GM23338 (cell line): ENCODE measurements around the gene PPP1CC. TPM values are rescaled to one million over a fixed set of nuclear protein-coding genes. Genes with fewer than 3 reads are reported as not detected.
A peak's percentile ranks its signal among the peaks of the same experiment; 100 is the strongest.

Experiments used
- ATAC-seq: fragments of 200-7000 bp; cut with Tn5 transposase; 3 replicates; pipeline ENCODE4 v1.9.1; 2020
- DNase-seq: peaks from one replicate; pipeline ENCODE4 v3.0.0-alpha.2; 2015; ENCODE audit warnings: low spot score
- H2AFZ ChIP-seq: fragments of 200-600 bp; sonication (generic); 2 replicates; pipeline ENCODE4 v1.8.0; 2016; ENCODE audit warnings: antibody characterized with exemption, mild to moderate bottlenecking, moderate library complexity
- H3F3A ChIP-seq: fragments of 200-600 bp; sonication (generic); replicated peaks from 2 replicates; pipeline ENCODE4 v1.8.0; 2017; ENCODE audit warnings: antibody characterized with exemption, mixed run types, low read depth
- H3K27ac ChIP-seq: fragments of 200-600 bp; sonication (generic); 2 replicates; pipeline ENCODE4 v1.6.1; 2016; ENCODE audit warnings: low read depth
- H3K27me3 ChIP-seq: fragments of 200-600 bp; sonication (generic); 2 replicates; pipeline ENCODE4 v1.8.0; 2016; ENCODE audit warnings: mild to moderate bottlenecking, mixed run types, moderate library complexity; ENCODE audit not compliant: insufficient read depth
- H3K36me3 ChIP-seq: fragments of 200-600 bp; sonication (generic); 2 replicates; pipeline ENCODE4 v1.8.0; 2016; ENCODE audit warnings: mild to moderate bottlenecking; ENCODE audit not compliant: insufficient read depth
- H3K4me1 ChIP-seq: fragments of 200-600 bp; sonication (generic); 2 replicates; pipeline ENCODE4 v1.8.0; 2016; ENCODE audit warnings: mild to moderate bottlenecking, moderate library complexity; ENCODE audit not compliant: insufficient read depth
- H3K4me2 ChIP-seq: fragments of 200-600 bp; sonication (generic); 2 replicates; pipeline ENCODE4 v1.7.1; 2017; ENCODE audit warnings: mixed run types
- H3K4me3 ChIP-seq: fragments of 200-600 bp; sonication (generic); 2 replicates; pipeline ENCODE4 v1.6.1; 2016; ENCODE audit warnings: mixed run types
- H3K79me2 ChIP-seq: fragments of 200-600 bp; sonication (generic); replicated peaks from 2 replicates; pipeline ENCODE4 v1.8.0; 2017; ENCODE audit warnings: mild to moderate bottlenecking; ENCODE audit not compliant: insufficient read depth
- H3K9me2 ChIP-seq: fragments of 200-600 bp; sonication (generic); 2 replicates; pipeline ENCODE4 v1.8.0; 2017; ENCODE audit not compliant: insufficient read depth
- H4K20me1 ChIP-seq: fragments of 200-600 bp; sonication (generic); replicated peaks from 2 replicates; pipeline ENCODE4 v1.8.0; 2017; ENCODE audit warnings: mild to moderate bottlenecking; ENCODE audit not compliant: insufficient read depth
- H3K27ac Mint-ChIP-seq: 2 replicates; pipeline ENCODE4 v1.8.0; 2020; ENCODE audit warnings: inconsistent platforms, mild to moderate bottlenecking, moderate library complexity, mixed read lengths
- H3K27me3 Mint-ChIP-seq: 3 replicates; pipeline ENCODE4 v1.8.0; 2022; ENCODE audit warnings: low read depth, mild to moderate bottlenecking, moderate library complexity, mixed read lengths, inconsistent platforms; ENCODE audit not compliant: insufficient read depth, poor library complexity
- H3K36me3 Mint-ChIP-seq: 3 replicates; pipeline ENCODE4 v1.8.0; 2021; ENCODE audit warnings: low read depth, mild to moderate bottlenecking, inconsistent platforms, moderate library complexity, mixed read lengths
- H3K4me1 Mint-ChIP-seq: 3 replicates; pipeline ENCODE4 v1.8.0; 2020; ENCODE audit warnings: mild to moderate bottlenecking, inconsistent platforms, mixed read lengths
- H3K4me3 Mint-ChIP-seq: 3 replicates; pipeline ENCODE4 v1.8.0; 2021; ENCODE audit warnings: moderate library complexity, mild to moderate bottlenecking, inconsistent platforms, mixed read lengths
- H3K9me3 Mint-ChIP-seq: 3 replicates; pipeline ENCODE4 v1.8.0; 2020; ENCODE audit warnings: moderate library complexity, mild to moderate bottlenecking, inconsistent platforms, mixed read lengths
- CREB1 ChIP-seq: fragments of 250-450 bp; sonication (Bioruptor Pico); IDR thresholded peaks from 2 replicates; pipeline ENCODE4 v1.5.0; 2020; ENCODE audit warnings: low read depth, mild to moderate bottlenecking, moderate library complexity
- CTCF ChIP-seq, 2 experiments: fragments of 200-600 bp in 1 of 2; sonication (generic) in 1 of 2; conservative IDR thresholded peaks; 2 replicates each; pipeline versions ENCODE4 v1.5.1 to v1.6.1; 2016 to 2017; ENCODE audit warnings: antibody characterized with exemption in 2 of 2, low read depth in 2 of 2, mild to moderate bottlenecking in 2 of 2, moderate library complexity in 1 of 2
- ETS1 ChIP-seq: IDR thresholded peaks from 2 replicates; pipeline ENCODE4 v1.6.1; 2016; ENCODE audit warnings: antibody characterized with exemption
- EZH2 ChIP-seq: fragments of 200-600 bp; sonication (generic); IDR thresholded peaks from one replicate; pipeline ENCODE4 v1.8.0; 2017; ENCODE audit warnings: antibody characterized with exemption, mild to moderate bottlenecking, low read depth; ENCODE audit not compliant: unreplicated experiment
- EZH2phosphoT487 ChIP-seq: fragments of 200-600 bp; sonication (generic); IDR thresholded peaks from one replicate; pipeline ENCODE4 v1.8.1; 2018; ENCODE audit warnings: antibody characterized with exemption; ENCODE audit not compliant: unreplicated experiment
- JUNB ChIP-seq: IDR thresholded peaks from one replicate; pipeline ENCODE4 v1.6.1; 2016; ENCODE audit warnings: antibody characterized with exemption; ENCODE audit not compliant: unreplicated experiment
- NANOG ChIP-seq: IDR thresholded peaks from 2 replicates; pipeline ENCODE4 v1.6.1; 2016; ENCODE audit warnings: antibody characterized with exemption, borderline replicate concordance
- POLR2AphosphoS5 ChIP-seq: IDR thresholded peaks from 2 replicates; pipeline ENCODE4 v1.6.1; 2016; ENCODE audit warnings: antibody characterized with exemption, low read depth
- REST ChIP-seq: IDR thresholded peaks from one replicate; pipeline ENCODE4 v1.6.1; 2018; ENCODE audit warnings: antibody characterized with exemption; ENCODE audit not compliant: unreplicated experiment
- STAT1 ChIP-seq: IDR thresholded peaks from one replicate; pipeline ENCODE4 v1.6.1; 2016; ENCODE audit warnings: antibody characterized with exemption; ENCODE audit not compliant: unreplicated experiment
- ZNF114 ChIP-seq: fragments of 250-450 bp; sonication (Bioruptor Pico); IDR thresholded peaks from 2 replicates; pipeline ENCODE4 v1.5.0; 2020; ENCODE audit warnings: mild to moderate bottlenecking, moderate library complexity
- ZNF331 ChIP-seq: fragments of 250-450 bp; sonication (Bioruptor Pico); IDR thresholded peaks from 2 replicates; pipeline ENCODE4 v1.5.0; 2020; ENCODE audit warnings: low read depth, mild to moderate bottlenecking, moderate library complexity
- ZNF462 ChIP-seq: fragments of 250-450 bp; sonication (Bioruptor Pico); IDR thresholded peaks from 2 replicates; pipeline ENCODE4 v1.5.0; 2020; ENCODE audit warnings: mild to moderate bottlenecking, moderate library complexity
- polyA plus RNA-seq: library from polyadenylated mRNA; unstranded; fragments of >200 nt; fragmentation: Nextera tagmentation; extraction: Ambion mirVana; gene quantifications from 2 replicates; pipeline ENCODE4 v1.2.1, GENCODE V29; 2016
- total RNA-seq: library from RNA; depleted of rRNA; stranded (reverse); fragments of >200 nt; shearing (Covaris generic); gene quantifications from 2 replicates; pipeline ENCODE4 v1.2.3, GENCODE V29; 2014

Gene PPP1CC
- total and polyA plus RNA-seq, 2 experiments from 2014 or later: 276 to 501 TPM

GRCh38 chr12:110782922-110783321 lies 40.2 kb upstream of the PPP1CC start:
- Mint-ChIP-seq H3K27ac (no peak overlapping the region), H3K36me3 (no peaks in the 10 kb centered on the region; the same call in 2 of the 3 replicates), H3K4me1 (peaks cover 21% of the 10 kb centered on the region), H3K4me3 (no peak overlapping the region), H3K9me3 (no peaks in the 10 kb centered on the region), H3K27me3 (peaks cover 5% of the 10 kb centered on the region)
- ATAC-seq: no peak
- Histone ChIP-seq H3K4me3 (no peak overlapping the region), H3K27me3 (no peaks in the 10 kb centered on the region), H4K20me1 (no peaks in the 10 kb centered on the region), H3F3A (no peaks in the 10 kb centered on the region), H3K4me2 (no peak overlapping the region), H3K27ac (no peak overlapping the region), H3K79me2 (no peaks in the 10 kb centered on the region), H3K9me2 (no peaks in the 10 kb centered on the region), H2AFZ (peak overlapping the region; percentile 85; the same call in 1 of the 2 replicates), H3K4me1 (peaks cover 4% of the 10 kb centered on the region; the same call in 1 of the 2 replicates), H3K36me3 (no peaks in the 10 kb centered on the region)
- DNase-seq: no peak
- no peak for TF ChIP-seq ZNF114 (CRISPR knock-in tag)
- no peak for TF ChIP-seq CREB1
- TF ChIP-seq EZH2phosphoT487: no peak
- no peak for TF ChIP-seq STAT1
- TF ChIP-seq JUNB: no peak
- no peak for TF ChIP-seq CTCF (conservative IDR thresholded peaks at IDR 0.05; ENCODE audit: low read depth in 2 of 2)
- no peak for TF ChIP-seq ETS1
- TF ChIP-seq ZNF462 (CRISPR knock-in tag): no peak
- TF ChIP-seq REST: no peak
- no peak for TF ChIP-seq EZH2
- no peak for TF ChIP-seq NANOG
- no peak for TF ChIP-seq ZNF331 (CRISPR knock-in tag)
- TF ChIP-seq POLR2AphosphoS5: no peak
